Stimulated activated CD4-positive, alpha-beta T cell treated with anti-CD3 and anti-CD28 coated beads, Interleukin-15, amount 100 ng/mL, for 1 hour (primary cell): Measurements from ENCODE around the gene IFIT3.

Experiments used
- DNase-seq, 2 donors: peaks; one replicate each; pipeline ENCODE4 v3.0.0-alpha.2; 2020; ENCODE audit warnings: low read depth in 1 of 2, low spot score in 1 of 2

The IFIT3 gene

DNA sequence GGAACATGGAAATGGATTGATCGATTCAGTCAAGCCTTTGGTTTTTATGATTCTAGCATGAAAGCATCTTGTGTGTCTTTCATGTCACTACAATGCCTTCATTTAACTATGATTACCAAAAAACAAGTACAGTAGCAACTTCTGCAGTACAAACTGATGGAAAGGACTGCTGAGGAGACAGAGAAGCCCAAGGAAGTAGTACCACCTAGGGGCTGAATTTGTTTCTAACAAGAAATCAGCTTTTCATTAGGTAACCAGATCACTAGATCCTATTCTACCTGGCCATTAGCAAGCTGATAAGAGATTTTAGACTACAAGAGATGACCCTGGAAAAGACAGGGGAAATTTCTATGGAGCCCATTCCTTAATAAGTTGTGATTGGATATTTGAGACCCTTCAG lies 61.5 kb downstream of the IFIT3 start:
- no peak for DNase-seq
